ENCODE measurements around the gene UBL4A.

The UBL4A gene

GRCh38 chrX:154486396-154487207 lies at the start of gene UBL4A:
UBL4A (minus strand) TSS chrX:154486615; CDS start chrX:154486584, 31 bp downstream.
- intact Hi-C loops (cut with DNase I) = loop anchor here (2.0 kb wide), 1 partner anchor 50 kb away; the partner anchor contains the start of gene GDI1
- DNase-seq = peak in 7 of 10 donors; percentile 31 to 92 (median 55)

DNA sequence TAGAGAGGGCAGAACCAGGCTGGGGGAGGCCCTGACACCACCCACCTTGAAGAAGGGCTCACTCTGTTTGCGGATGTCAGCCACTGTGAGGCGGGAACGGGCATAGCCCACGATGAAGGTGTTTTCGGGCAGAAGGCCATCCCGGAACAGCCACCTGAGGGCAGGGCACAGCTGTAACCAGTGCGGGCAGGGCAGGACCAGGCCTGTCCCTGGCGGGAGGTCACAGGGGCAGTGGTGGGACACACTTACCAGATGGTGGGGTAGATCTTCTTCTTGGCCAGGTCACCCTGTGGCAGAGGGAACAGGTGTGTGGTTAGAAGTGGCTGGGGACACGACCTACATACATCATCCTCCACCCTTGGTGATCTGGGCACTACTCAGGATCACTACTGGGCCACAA lies 49.5 kb upstream of the UBL4A start:
- intact Hi-C loops (cut with DNase I) = no loop called here
- DNase-seq = peak in 1 of 10 donors; percentile 78

GRCh38 chrX:154534526-154535322 lies 48.3 kb upstream of the UBL4A start:
- intact Hi-C loops (cut with DNase I) = loop anchor here (5.0 kb wide), 1 partner anchor 137 kb away; the partner anchor contains the start of gene RPL10

DNA sequence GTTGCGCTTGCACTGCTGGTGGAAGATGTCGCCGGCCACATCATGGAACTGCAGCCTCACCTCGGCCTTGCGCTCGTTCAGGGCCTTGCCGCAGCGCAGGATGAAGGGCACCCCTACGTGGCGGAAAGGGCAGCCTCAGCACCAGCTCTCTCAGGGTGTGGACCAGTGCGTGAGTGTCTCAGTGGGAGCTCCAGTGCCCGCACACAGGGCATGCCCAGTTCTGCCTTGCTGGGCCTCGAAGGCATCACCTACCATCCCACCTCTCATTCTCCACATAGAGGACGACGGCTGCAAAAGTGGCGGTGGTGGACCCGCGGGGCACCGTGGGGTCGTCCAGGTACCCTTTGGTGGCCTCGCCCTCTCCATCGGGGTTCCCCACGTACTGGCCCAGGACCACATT lies 46.3 kb upstream of the UBL4A start:
- DNase-seq = no peak
- intact Hi-C loops (cut with DNase I) = loop anchor here (5.0 kb wide), 1 partner anchor 135 kb away; the partner anchor contains the start of gene RPL10

More at GRCh38 chrX:154534526-154535322, 48.3 kb upstream of the UBL4A start:
- peak; percentile 82 to 99 (median 92) for DNase-seq

DNA sequence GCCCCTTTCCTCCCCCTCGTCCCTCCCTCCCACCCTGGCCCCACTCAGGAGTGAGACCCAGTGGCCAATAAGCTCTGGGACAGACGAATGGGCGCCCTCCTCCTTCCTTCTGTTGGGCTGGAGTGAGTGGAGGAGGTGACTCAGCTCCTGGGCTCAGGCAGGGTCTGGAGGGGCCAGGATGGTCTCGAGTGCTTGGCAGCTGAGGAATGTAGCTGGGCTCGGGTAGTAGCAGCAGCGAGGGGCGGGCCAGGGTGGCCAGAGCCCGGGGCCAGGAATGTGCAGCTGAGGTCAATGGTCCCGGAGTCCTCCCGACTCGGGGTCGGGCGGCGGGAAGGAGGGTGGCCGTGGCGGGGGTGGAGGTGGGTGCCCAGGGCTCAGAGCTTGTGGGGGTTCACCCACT lies 45.2 kb upstream of the UBL4A start:
- no peak for DNase-seq
- intact Hi-C loops (cut with DNase I) = loop anchor here (5.0 kb wide), 1 partner anchor 134 kb away; the partner anchor contains the start of gene RPL10

- no peak for DNase-seq
- intact Hi-C loops (cut with DNase I) = loop anchor here (5.0 kb wide), 1 partner anchor 133 kb away; the partner anchor contains the start of gene RPL10
Observed at GRCh38 chrX:154530286-154530685, 43.9 kb upstream of the UBL4A start.

DNA sequence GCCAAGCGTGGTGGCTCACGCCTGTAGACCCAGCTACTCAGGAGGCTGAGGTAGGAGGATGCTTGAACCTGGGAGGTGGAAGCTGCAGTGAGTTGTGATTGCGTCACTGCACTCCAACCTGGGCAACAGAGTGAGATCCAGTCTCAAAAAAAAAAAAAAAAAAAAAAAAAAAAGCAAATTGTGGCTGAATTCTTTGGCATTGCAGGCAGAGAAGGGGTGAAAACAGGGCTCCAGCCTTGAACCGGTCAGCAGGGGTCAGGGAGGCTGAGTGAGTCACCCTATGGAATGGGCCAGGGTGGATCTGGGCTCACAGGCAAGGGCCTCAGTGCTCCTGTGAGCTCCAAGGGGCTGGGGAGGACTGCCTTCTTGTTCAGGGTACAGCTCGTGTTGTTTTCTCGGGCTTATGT lies 42.8 kb upstream of the UBL4A start:
- intact Hi-C loops (cut with DNase I) = no loop called here
- no peak for DNase-seq

- intact Hi-C loops (cut with DNase I) = no loop called here
Observed at GRCh38 chrX:154526901-154527675, 40.7 kb upstream of the UBL4A start.

GRCh38 chrX:154525606-154526490 lies 39.4 kb upstream of the UBL4A start:
- DNase-seq = no peak
- intact Hi-C loops (cut with DNase I) = no loop called here

More at GRCh38 chrX:154526901-154527675, 40.7 kb upstream of the UBL4A start:
- peak; percentile 49 to 96 (median 72) for DNase-seq

GRCh38 chrX:154519389-154519788 lies 33.0 kb upstream of the UBL4A start:
- intact Hi-C loops (cut with DNase I) = no loop called here
- DNase-seq = no peak

GRCh38 chrX:154517101-154517781 lies 30.8 kb upstream of the UBL4A start:
- peak in 2 of 10 donors; percentile 80 to 85 for DNase-seq
- intact Hi-C loops (cut with DNase I) = no loop called here

DNA sequence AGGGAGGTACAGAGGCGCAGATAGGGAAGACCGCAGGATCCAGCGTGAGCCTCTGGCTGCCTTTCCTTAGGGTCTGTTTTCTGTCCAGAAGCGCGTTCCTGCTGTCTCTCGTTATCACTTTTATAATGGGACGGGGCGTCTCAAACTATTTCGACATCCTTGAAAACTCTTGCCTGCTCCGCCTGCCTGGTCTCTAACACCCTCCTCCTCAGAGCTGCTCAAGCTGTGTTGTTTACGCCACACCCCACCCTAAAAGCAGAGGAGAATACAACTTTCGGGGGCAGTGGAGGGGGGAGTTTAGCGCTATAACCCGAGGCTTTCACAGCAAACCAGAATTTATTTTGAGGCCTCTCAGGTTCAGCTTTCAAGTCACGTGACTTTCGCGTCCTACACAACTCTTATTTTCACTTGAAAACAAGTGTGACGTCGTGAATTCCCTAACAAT lies 30.3 kb upstream of the UBL4A start:
- intact Hi-C loops (cut with DNase I) = no loop called here
- DNase-seq = peak in 1 of 10 donors; percentile 43

GRCh38 chrX:154515966-154516655 lies 29.7 kb upstream of the UBL4A start, which contains the start of gene FAM3A:
FAM3A (minus strand) TSS chrX:154516232; CDS start chrX:154515772, 460 bp downstream.
- peak; percentile 88 to 99 (median 94) for DNase-seq
- intact Hi-C loops (cut with DNase I) = no loop called here

DNA sequence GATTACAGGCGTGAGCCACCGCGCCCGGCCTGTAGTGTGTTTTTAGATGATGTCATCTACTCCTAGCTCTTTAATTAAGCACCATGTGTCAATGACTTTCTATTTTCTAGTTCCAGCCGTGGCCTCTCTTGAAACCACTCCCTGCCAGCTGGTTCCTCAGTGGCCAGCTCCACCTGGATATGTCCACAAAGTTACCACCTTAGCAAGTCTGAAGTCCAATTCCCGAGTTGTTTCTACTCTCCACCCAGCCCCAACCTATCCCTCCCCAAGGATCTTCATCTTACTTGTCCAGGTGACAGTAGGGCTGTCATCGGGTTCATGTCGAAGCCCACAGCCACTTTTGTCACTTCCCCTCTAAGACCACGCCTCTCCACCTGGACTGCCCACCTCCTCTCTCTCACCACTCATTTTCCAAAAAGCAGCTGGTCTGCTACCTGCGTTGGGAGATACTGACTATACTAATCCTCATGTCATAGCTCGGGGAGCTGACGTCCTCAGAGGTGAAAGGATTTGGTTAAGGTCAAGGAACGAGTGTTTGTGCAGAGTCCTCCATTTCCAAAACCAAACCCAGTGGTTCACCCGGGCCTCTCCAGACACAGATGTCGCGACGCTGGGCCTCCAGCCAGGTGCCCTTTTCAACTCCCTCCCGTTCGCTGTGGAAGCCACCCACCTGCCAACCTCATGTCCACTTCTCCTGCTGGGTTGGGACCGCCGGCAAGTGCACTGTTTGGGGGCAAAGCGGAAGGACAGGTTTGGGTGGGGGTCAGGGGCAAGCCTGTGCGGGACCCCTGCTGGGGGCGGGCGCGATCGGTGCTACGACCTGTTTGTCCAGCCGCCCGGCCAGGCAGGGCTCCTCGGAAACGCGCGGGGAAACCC lies 28.9 kb upstream of the UBL4A start:
- DNase-seq = peak in 2 of 10 donors; percentile 83 to 85
- intact Hi-C loops (cut with DNase I) = no loop called here

GRCh38 chrX:154513716-154514115 lies 27.3 kb upstream of the UBL4A start:
- intact Hi-C loops (cut with DNase I) = no loop called here
- DNase-seq = no peak

DNA sequence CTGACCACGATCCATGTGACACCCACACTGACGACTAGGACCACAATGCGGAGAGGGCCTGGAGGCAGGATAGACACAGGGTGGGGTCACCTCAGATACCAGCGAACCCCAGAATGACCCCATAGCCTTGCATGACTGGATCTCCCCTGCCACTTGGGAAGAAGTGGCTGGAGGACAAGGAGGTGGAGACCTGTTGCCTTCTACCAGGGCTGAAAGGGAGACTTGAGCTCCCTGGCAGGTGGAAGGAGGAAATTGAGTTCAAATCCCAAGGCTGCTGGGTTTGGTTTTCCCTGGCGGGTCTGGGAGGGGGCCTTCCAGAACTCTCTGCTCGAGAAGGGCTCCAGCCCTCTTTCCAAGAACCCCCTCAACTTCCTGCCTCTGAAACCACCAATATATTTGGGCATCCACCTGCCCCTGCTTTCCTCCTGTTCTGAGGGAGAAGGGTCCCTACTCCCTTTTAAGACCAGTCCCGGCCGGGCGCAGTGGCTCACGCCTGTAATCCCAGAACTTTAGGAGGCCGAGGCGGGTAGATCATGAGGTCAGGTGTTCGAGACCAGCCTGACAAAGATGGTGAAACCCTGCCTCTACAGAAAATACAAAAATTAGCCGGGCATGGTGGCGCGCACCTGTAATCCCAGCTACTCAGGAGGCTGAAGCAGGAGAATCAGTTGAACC lies 26.6 kb upstream of the UBL4A start:
- intact Hi-C loops (cut with DNase I) = no loop called here
- DNase-seq = peak in 2 of 10 donors; percentile 40 to 53

Data from posterior cingulate gyrus (tissue), 11 donors.